GM12891 (cell line): Measurements from ENCODE around the gene RAPGEF4.

ENCODE experiments used
- POLR2A ChIP-seq: IDR thresholded peaks from 2 replicates; pipeline ENCODE4 v1.6.1; 2011; ENCODE audit warnings: low read depth, low read length, control low read depth
- POLR2AphosphoS5 ChIP-seq: IDR thresholded peaks from 2 replicates; pipeline ENCODE4 v1.6.1; 2011; ENCODE audit warnings: low read depth, low read length, control low read depth
- SPI1 ChIP-seq: IDR thresholded peaks from 2 replicates; pipeline ENCODE4 v1.6.1; 2011; ENCODE audit warnings: low read depth, low read length, control low read depth
- TAF1 ChIP-seq: IDR thresholded peaks from 2 replicates; pipeline ENCODE4 v1.6.1; 2011; ENCODE audit warnings: low read depth, low read length, control low read depth

- TF ChIP-seq TAF1 (no peak), POLR2A (no peak), POLR2AphosphoS5 (no peak), SPI1 (no peak)
Measured at GRCh38 chr2:172768401-172768800, 32.8 kb downstream of the RAPGEF4 start.
